T-helper 2 cell (primary cell): ENCODE measurements around the gene OR5T2.
"Not testable (repeated sequence)": the region's sequence is repeated elsewhere in the genome, so short reads cannot be mapped to it uniquely, and the experiment has no call there.

Experiments
- DNase-seq, 5 experiments: peaks; one replicate each; pipeline versions ENCODE4 v3.0.0 to v3.0.0-alpha.2; 2012 to 2022
- total RNA-seq, 2 donors: gene quantifications; one replicate each; lab custom pipeline; 2026; lab: John Stamatoyannopoulos, UW

Gene OR5T2
- 0 reads per million in 2 donors for total RNA-seq

DNA sequence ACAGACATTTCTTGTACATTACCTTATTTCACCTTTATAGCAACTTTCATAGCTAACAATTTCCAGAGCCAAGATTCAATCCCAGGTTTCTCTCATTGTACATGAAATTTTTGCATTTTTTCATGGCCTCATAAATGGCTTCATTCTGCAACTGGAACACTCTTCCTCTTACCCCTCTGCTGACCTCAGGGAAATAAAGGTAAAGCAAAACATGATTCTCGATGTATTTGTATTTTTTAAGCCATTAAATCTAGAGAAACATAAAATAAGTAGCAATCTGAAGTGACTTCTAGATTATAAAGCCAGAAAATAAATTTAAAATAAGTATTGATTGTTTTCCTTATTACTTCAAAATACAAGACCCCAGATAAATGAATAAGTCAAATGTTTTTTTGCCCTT, at the start of gene OR5T2:
TSS of gene OR5T2 (minus strand) at position 101 of the 400 bp plus-strand sequence. CDS start 1,193 bp downstream, outside the sequence.
- no peak for DNase-seq

DNA sequence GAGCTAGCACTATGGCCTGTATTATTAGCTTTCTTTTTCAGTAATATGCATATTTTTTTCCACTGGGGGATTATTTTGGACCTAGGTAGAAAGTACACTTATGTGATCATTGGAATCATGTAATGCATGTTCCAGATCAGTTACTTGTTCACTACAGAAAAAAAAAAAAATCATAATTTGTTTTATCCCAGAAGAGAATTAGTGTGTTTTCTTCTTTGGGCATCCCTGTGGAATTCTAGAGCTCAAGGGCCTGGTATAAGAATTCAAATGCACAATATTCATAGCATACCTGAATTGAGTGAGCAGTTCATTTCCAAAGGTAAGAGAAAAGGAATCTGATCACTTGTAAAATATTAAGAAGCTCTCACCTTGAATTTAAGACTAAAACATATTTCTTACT, 39.8 kb upstream of the OR5T2 start, which contains the start of gene OR5T1:
TSS of gene OR5T1 (plus strand) at position 301 of the 400 bp plus-strand sequence. CDS start 1,485 bp downstream, outside the sequence.
- no peak for DNase-seq

DNA sequence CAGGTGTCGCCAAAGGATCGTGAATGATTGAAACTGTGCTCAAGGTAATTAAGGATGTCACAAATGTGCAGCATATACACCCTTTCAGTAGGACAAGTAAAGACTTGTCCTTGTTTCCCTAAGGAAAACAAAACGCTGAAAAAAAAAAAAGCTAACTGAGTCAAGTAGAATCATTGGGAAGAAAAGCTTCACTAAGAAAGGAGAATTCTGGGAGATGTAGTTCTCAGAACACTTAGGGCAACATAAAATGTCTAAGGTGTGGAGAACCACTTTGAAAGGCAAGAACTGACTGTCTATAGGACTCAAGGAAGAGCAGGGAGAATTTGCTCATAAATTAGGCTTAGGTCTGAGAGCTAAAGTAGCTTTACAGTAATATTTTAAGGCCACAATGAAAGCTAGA, 37.0 kb upstream of the OR5T2 start:
- no peak for DNase-seq

DNA sequence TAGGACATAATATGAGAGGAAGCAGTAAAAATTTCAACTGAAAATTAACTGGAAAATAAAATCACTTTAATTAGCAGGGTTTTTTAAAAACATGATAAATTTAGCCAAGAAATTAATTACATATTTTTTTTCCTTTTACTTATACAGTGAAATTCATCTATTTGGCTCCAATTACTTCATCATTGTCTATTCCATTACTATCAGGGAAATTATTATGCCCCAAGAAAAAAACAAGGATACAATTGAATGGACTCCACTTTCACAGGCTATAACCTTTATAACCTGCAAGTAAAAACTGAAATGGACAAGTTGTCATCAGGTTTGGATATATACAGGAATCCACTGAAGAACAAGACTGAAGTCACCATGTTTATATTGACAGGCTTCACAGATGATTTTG, 17.9 kb upstream of the OR5T2 start, which contains the start of gene OR5T3:
TSS of gene OR5T3 (plus strand) at position 301 of the 400 bp plus-strand sequence. CDS start at position 301, 0 bp downstream.
- no peak for DNase-seq

DNA sequence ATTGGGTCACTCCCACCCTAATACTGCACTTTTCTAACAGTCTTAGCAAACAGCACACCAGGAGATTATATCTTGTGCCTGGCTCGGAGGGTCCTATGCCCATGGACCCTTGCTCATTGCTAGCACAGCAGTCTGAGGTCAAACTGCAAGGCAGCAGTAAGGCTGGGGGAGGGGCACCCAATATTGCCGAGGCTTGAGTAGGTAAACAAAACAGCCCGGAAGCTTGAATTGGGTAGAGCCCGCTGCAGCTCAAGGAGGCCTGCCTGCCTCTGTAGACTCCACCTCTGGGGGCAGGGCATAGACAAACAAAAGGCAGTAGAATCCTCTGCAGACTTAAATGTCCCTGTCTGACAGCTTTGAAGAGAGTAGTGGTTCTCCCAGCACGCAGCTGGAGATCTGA, 14.3 kb downstream of the OR5T2 start:
- not testable (repeated sequence) for DNase-seq

DNA sequence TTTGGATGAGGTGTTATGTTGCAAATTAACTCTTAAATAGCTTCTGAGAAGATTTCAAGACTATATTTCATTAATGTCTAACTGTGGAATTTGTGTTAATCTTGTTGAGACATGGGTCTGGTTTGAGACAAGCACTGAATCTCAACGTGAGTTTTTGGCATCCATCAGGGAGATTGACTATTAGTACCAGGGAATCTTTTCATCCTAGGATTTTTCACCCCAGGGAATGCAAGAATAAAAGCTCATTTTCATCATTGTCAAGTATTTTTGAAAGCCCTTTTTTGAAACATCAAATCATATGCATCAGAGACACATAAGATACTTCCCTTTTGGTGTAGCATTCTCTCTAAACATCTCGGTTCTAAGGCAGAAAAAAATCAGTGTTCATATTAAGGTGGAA, 19.5 kb downstream of the OR5T2 start:
- no peak for DNase-seq

DNA sequence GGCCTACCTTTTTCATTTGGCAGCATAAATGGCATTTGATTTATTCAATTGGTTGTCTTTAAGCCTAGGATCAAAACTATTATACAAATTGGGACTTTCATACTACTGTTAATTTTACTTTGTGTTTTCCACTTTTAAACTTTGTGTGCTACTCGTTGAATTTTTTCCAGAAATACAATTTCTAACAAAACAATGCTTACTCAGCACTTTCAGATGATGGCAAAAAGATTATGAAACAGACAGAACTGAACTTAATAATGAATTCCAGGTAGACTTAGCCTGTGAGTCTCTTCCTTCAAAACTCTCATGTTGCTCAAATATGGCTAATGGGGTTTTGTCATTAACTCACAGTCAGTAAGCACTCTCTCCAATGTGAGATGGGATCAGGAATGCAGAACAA, 26.3 kb downstream of the OR5T2 start:
- no peak for DNase-seq

DNA sequence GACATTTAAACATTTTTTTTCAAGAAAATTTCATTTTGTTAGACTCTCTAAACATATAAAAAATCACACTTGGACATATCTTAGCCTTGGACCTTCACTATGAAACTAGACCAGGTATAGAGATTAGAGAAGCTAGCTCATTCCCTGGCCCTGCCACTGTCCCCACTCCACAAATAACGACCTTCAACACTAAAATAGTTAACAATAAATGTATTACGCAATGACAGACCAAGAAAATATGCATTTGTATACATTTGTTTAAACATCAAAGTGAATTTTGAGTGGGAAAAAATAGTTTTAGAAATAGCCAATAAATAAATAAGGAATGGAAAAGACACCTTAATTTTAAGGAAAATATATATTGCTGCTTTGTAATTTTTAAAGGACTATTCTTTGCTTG, 36.7 kb downstream of the OR5T2 start:
- DNase-seq, result no peak

DNA sequence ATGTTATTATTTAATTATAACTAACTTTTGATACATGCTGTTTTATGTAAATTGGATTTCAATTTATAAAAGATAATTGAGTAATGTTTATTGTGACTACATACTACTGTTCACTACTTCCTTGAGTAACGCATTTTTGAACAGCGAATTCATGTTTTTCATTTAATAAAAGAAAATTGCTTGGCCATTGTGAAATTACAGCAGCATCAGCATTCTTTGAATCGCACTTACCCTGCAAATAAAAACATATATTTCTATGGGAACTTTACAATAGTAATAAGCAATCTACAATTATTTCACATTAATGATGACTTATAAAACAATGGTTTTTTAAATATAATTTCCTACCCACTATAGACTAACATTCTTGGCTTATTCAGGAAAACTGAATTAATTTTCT, 37.4 kb downstream of the OR5T2 start:
- no peak for DNase-seq

DNA sequence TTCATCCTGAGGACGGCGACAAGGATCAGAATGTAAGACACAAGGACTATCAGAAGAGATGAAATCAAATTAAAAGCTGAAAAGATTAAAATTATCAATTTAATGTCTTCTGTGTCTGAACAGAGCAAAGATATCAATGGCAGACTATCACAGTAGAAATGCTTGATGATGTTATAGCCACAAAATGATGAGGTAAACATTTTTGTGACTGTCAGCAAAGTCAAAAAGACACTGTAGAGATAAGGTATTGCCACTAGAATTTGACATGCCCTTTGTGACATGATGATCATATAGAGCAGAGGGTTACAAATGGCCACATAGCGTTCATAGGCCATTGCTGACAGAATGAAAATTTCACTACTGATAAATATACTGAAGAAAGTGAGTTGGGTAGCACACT, 45.5 kb downstream of the OR5T2 start:
- no peak for DNase-seq

DNA sequence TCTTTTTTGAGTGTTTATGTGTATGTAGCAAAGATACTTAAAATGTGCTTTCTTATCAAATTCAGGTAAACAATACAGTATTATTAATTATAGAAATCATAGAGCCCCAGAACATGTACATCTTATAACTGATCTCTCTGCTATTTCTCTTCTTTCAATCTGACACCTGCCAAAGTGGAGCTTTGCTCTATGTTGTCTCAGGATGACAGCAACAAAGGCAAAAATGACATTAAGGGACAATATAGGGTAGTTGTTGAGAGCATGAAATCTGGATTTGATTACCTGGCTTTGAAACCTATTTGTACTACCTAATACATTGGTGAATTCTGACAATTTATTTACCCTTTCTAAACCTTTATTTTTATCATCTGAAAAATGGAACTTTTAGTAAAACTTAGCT, 50.6 kb downstream of the OR5T2 start:
- no peak for DNase-seq
